ENCODE results near the gene BARHL2.
A peak's percentile ranks its signal among the peaks of the same experiment; 100 is the strongest.

The BARHL2 gene

GRCh38 chr1:90724361-90724760 is 7.3 kb upstream of the BARHL2 start:
- no peak for DNase-seq

GRCh38 chr1:90723590-90724108 is 6.5 kb upstream of the BARHL2 start:
- no peak for DNase-seq

GRCh38 chr1:90722874-90723589 is 5.9 kb upstream of the BARHL2 start:
- DNase-seq = no peak

- peak; percentile 29 to 69 for DNase-seq
These were observed 4.4 kb upstream of the BARHL2 start for GRCh38 chr1:90721210-90722194.

GRCh38 chr1:90720145-90720636 is 3.1 kb upstream of the BARHL2 start:
- DNase-seq = no peak

- DNase-seq = no peak
These were observed 2.4 kb upstream of the BARHL2 start for GRCh38 chr1:90719330-90720144.

GRCh38 chr1:90718411-90719329 is 1.6 kb upstream of the BARHL2 start:
- DNase-seq = peak in 1 of 2 experiments; percentile 10

- DNase-seq = peak; percentile 15 to 54
These were observed 736 bp upstream of the BARHL2 start for GRCh38 chr1:90717665-90718410.

- DNase-seq = no peak
These were observed 208 bp upstream of the BARHL2 start for GRCh38 chr1:90717356-90717664.

GRCh38 chr1:90716243-90716551 is 905 bp downstream of the BARHL2 start:
- no peak for DNase-seq

- no peak for DNase-seq
These were observed 1.8 kb downstream of the BARHL2 start for GRCh38 chr1:90715309-90715708.

- DNase-seq = no peak
These were observed 2.6 kb downstream of the BARHL2 start for GRCh38 chr1:90714521-90714951.

- no peak for DNase-seq
These were observed 3.2 kb downstream of the BARHL2 start for GRCh38 chr1:90713741-90714509.

GRCh38 chr1:90712915-90713730 is 4.0 kb downstream of the BARHL2 start:
- no peak for DNase-seq

GRCh38 chr1:90712153-90712856 is 4.8 kb downstream of the BARHL2 start:
- no peak for DNase-seq

- no peak for DNase-seq
These were observed 5.4 kb downstream of the BARHL2 start for GRCh38 chr1:90711696-90712095.

- DNase-seq = no peak
These were observed 6.2 kb downstream of the BARHL2 start for GRCh38 chr1:90710579-90711536.

All from SW 1271 (cell line).